ENCODE data around the gene YIPF6. TPM values are rescaled to one million over a fixed set of nuclear protein-coding genes. Genes with fewer than 3 reads are reported as not detected.
A peak's percentile ranks its signal among the peaks of the same experiment; 100 is the strongest.

YIPF6 gene
- total and polyA plus RNA-seq, 8 donors = 38.3 to 54.5 (median 45.6) TPM

DNA sequence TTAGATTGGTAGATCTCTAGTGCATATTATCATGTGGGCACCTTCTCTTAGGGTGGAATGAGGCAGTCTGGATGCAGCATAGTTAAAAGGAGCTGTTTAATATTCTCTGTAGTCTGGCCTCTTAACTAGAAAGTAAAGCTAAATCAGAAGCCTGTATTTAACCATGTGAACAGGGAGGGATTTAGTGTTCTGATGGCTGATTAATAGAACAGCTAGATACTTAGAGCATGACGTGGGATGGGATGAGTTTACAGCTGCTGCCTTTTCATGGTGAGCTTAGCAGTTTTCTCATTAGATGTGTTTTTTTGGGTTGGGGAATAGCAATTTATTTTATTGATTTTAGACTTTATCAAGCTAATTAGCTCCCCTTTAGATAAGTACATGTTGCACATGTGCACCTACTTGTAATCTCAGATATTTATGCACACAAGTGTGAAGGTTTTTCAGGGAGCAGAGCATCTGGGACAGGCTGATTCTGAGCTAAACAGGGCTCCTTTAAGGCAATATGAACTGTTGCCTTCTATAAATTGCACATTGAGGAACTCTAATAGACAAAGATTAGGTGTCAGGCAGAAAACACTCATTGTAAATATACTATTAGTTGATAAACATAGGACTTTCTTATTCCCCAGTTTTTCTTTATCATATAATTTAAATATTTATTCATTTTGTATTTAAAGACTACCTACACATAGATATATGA, 34.1 kb downstream of the YIPF6 start:
- TF ChIP-seq, protein P1, sequence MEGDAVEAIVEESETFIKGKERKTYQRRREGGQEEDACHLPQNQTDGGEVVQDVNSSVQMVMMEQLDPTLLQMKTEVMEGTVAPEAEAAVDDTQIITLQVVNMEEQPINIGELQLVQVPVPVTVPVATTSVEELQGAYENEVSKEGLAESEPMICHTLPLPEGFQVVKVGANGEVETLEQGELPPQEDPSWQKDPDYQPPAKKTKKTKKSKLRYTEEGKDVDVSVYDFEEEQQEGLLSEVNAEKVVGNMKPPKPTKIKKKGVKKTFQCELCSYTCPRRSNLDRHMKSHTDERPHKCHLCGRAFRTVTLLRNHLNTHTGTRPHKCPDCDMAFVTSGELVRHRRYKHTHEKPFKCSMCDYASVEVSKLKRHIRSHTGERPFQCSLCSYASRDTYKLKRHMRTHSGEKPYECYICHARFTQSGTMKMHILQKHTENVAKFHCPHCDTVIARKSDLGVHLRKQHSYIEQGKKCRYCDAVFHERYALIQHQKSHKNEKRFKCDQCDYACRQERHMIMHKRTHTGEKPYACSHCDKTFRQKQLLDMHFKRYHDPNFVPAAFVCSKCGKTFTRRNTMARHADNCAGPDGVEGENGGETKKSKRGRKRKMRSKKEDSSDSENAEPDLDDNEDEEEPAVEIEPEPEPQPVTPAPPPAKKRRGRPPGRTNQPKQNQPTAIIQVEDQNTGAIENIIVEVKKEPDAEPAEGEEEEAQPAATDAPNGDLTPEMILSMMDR (IDR thresholded peaks at IDR 0.05) = no peak
- no peak overlapping the region for H3K27ac ChIP-seq
- intact Hi-C loops (cut with DNase I) = no loop called here
- no peaks in the 10 kb centered on the region for H3K9me3 ChIP-seq
- no peaks in the 10 kb centered on the region for H3K4me1 ChIP-seq
- H3K27me3 ChIP-seq = no peaks in the 10 kb centered on the region
- ATAC-seq (no peak), DNase-seq (peak in 1 of 4 donors; percentile 20)
- H3K4me3 ChIP-seq = no peak overlapping the region
- H3K36me3 ChIP-seq = peaks cover 0 to 54% of the 10 kb centered on the region in 2 donors

DNA sequence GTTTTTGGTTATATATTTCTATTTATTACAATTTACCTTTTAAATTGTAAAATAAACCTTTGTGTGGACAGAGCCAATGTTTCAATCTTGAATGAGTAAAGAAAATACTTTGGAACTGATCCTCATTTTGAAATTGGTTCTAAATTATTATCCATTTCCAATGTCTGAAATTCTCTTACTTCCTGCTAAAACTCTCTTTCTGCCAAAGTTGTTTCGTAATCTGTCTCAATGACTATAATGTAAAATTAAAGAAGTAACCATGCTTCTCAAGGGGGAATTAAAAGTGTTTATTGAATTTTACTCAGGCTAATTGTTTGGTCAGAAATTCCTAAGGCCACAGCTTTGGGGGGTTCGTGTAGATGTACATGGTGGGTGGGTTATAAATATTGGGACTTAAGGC, 34.8 kb downstream of the YIPF6 start:
- TF ChIP-seq, protein P1 (IDR thresholded peaks at IDR 0.05) = no peak
- ATAC-seq (no peak), DNase-seq (peak in 2 of 4 donors; percentile 41 to 48)
- Histone ChIP-seq H3K36me3 (peaks cover 0 to 54% of the 10 kb centered on the region in 2 donors), H3K27me3 (no peaks in the 10 kb centered on the region), H3K9me3 (no peaks in the 10 kb centered on the region), H3K27ac (no peak overlapping the region), H3K4me1 (no peaks in the 10 kb centered on the region), H3K4me3 (no peak overlapping the region)
- intact Hi-C loops (cut with DNase I) = no loop called here

DNA sequence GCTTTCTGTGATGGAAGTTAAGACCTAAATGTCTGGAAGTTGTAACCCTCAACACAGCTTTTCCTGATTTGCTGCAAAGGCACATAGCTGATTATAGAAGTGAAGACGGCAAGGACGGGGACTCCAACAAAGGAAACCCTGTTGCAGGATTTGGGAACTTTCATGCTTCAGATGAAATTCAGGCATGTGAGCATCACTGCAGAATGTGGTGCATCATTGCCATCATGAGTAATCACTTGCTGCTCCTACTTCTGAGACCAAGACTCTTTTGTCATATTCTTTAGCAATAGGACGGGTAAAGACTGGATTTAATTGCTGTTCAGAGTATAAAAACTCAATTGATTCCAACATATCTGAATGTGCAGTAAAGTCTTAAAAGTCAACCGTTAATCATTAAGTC, 35.8 kb downstream of the YIPF6 start:
- Histone ChIP-seq H3K27ac (no peak overlapping the region), H3K9me3 (no peaks in the 10 kb centered on the region), H3K4me1 (no peaks in the 10 kb centered on the region), H3K36me3 (peaks cover 0 to 48% of the 10 kb centered on the region in 2 donors), H3K27me3 (no peaks in the 10 kb centered on the region), H3K4me3 (no peak overlapping the region)
- ATAC-seq = no peak
- TF ChIP-seq, protein P1 (IDR thresholded peaks at IDR 0.05) = no peak
- intact Hi-C loops (cut with DNase I) = no loop called here
- no peak for DNase-seq

DNA sequence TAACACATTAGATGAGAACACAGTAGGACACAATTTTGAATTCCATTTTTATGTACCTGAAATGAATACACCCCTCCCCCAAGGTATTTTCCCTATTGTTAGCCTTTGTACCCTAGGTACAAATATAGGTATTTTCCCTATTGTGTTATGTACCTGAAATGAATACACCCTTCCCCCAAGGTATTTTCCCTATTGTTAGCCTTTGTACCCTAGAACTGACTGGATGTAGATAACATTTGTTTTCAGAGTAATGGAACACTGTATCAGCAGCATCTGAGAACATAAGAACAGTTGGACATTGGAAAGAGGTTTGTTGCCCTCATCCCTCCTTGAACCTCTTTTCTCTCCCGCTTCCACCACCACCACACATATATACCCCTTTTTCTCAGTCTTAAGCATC, 37.6 kb downstream of the YIPF6 start:
- Histone ChIP-seq H3K27me3 (no peaks in the 10 kb centered on the region), H3K4me3 (no peak overlapping the region), H3K36me3 (peaks cover 0 to 30% of the 10 kb centered on the region in 2 donors), H3K27ac (no peak overlapping the region), H3K9me3 (no peaks in the 10 kb centered on the region), H3K4me1 (no peaks in the 10 kb centered on the region)
- ATAC-seq = no peak
- intact Hi-C loops (cut with DNase I) = no loop called here
- no peak for DNase-seq
- TF ChIP-seq, protein P1 (IDR thresholded peaks at IDR 0.05) = no peak

DNA sequence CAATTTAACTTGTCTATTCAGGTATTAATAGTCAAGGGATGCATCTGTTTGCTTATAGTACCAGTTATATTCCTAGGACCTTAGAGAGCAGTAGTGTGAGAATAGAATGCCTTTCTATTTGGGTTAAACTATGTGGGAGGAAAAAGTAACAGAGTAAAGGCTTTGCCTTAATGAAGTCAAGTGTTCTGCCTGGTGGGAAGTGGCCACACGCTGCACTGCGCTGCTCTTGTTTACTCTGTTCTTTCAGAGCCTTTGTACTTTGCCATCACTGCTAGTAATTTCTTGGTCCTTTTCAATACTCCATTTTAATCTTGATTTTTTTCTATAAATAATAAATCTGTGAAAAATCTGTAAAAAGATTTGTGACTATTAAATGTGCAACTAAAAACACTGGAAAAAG, 38.0 kb downstream of the YIPF6 start:
- ATAC-seq (peak; percentile 32), DNase-seq (no peak)
- intact Hi-C loops (cut with DNase I) = no loop called here
- Histone ChIP-seq H3K27ac (no peak overlapping the region), H3K4me3 (no peak overlapping the region), H3K36me3 (peaks cover 0 to 26% of the 10 kb centered on the region in 2 donors), H3K27me3 (no peaks in the 10 kb centered on the region), H3K9me3 (no peaks in the 10 kb centered on the region), H3K4me1 (no peaks in the 10 kb centered on the region)
- TF ChIP-seq, protein P1 (IDR thresholded peaks at IDR 0.05) = no peak
